Ramos (cell line): ENCODE results near the gene HCRTR2.
"Not testable (repeated sequence)": the region's sequence is repeated elsewhere in the genome, so short reads cannot be mapped to it uniquely, and the experiment has no call there.

ENCODE experiments used
- in situ Hi-C: fragments of 300-500 bp; cut with MboI; formaldehyde crosslinking; loops from one replicate; pipeline ENCODE4 v1.14.3; 2022; ENCODE audit warnings: low sequenced_read_pairs; ENCODE audit not compliant: unreplicated experiment

The HCRTR2 gene

GRCh38 chr6:55174211-55175026 lies at the start of gene HCRTR2:
TSS of gene HCRTR2 (plus strand) at chr6:55174515. CDS start at chr6:55174588, 73 bp downstream.
- in situ Hi-C loops: no loop called here

DNA sequence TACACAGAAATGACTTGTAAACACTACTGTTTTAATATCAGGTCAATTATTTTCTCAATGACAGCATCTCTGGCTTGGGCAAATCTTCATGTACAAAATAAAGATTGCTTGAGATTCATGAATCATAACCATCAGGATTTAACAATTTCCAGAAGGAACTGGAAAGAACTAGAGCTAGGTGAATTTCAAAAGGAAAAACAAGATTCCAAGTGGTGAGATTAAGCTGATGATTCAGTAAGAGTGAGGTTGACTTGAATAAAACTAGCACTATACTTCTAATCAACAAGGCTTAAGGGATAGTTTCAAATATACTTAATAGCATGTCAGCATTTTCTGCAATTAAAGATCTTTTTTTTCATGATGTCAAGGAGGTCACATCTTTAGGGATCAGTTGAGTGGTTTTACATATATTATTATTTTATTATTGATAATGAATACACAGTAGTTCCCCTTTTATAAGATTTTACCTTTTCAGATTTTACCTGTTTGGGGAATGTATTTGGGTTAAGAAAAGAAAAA lies 43.5 kb upstream of the HCRTR2 start:
- in situ Hi-C loops: no loop called here

DNA sequence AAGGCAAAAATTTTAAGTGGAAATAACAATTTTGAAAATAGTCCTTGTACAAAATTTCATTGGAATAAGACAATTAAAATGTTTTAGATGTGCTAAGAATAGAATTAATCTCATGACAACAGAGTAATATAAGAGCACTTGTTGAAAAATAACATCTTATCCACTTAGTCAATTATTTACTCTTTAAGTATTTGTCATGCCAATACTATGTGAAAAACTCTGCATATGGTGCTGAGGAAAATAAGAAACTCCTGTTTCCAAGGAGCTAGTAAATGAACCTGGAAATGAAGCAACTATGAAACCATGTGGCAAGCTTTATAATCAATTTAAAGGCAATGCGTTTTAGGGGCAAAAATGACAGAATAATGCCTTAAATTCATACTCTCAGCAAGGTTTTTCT lies 42.7 kb upstream of the HCRTR2 start:
- in situ Hi-C loops: no loop called here

- in situ Hi-C loops: no loop called here
These were observed 37.4 kb upstream of the HCRTR2 start for GRCh38 chr6:55136916-55137315.

DNA sequence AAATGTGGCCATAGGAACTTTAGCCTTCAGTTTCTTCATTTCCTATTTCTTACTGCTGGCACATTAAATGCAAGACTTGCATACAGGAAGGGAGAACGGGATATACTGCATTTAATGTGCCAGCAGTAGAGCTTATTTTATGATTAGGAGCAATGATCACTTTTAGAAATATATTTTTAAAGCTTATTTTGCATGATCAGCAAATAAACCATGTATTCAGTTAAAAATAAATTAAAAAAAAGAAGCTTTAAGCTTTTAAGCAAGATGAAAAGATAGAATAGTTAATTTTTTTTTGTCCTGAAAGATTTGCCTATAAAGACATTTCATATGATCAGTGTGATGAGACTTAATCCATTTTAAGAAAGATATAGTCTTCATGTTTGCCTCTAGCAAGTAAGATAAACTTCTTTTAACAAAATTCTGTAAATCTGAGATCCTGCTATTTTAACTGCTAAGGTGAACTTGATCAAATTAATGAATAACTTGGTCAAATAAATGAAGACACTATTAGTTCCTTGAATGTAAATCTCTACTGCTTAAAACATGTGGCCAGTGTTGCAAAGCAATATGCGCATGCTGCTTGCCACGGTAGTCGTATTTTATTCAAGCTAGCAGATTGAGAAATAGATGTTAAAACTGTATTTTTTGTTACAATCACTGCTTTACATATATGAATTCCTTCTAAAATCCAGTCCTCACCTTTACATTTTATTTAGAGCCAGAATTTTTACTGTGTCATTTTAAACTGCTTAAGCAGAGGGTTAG lies 36.2 kb upstream of the HCRTR2 start:
- in situ Hi-C loops: no loop called here

GRCh38 chr6:55141611-55142010 lies 32.7 kb upstream of the HCRTR2 start:
- in situ Hi-C loops: no loop called here

DNA sequence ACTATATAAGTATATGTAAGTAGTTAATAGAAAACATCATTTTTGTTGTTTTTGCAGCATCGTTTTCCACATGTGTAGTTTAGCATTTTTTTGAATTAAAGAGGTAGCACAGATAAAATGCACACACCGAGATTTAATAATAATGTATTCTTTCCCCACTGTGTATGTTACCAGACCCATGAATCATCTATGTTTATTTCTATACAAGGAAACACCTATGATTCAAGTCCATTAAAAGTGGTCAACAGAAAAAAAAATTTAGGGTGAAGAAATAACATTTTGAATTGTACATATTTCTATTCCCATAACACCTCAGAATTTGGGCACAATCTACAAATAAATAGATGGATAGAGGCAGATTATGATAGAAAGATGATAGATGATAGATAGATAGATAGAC lies 31.7 kb upstream of the HCRTR2 start:
- in situ Hi-C loops: no loop called here

- in situ Hi-C loops: no loop called here
These were observed 21.0 kb upstream of the HCRTR2 start for GRCh38 chr6:55153284-55153683.

DNA sequence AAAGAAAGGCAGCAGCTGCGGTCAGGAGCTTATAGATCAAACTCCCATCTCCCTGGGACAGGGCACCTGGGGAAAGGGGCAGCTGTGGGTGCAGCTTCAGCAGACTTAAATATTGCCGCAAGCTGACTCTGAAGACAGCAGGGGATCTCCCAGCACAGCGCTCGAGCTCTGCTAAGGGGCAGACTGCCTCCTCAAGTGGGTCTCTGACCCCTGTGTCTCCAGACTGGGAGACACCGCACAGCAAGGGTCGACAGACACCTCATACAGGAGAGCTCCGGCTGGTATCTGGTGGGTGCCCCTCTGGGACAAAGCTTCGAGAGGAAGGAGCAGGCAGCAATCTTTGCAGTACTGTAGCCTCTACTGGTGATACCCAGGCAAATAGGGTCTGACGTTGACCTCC lies 15.5 kb upstream of the HCRTR2 start:
- in situ Hi-C loops: not testable (repeated sequence)

DNA sequence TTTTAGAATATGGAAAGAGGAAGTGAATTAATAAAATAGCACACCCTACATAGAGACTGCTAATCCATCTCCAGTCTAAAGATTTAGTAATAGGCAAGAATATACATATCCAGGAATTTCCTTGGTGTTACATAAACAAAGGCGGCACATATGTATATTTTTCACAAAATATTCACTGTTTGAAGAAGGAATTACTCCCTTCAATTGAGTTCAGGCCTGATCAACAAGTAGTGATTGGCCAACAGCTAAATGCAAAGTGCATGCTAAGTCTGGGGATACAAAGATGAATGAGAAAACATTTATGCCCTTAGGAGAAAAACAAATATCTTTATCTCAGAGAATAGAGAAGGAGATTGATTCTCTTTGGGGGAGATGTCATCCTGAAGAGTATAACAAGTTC lies 6.5 kb upstream of the HCRTR2 start:
- in situ Hi-C loops: no loop called here

DNA sequence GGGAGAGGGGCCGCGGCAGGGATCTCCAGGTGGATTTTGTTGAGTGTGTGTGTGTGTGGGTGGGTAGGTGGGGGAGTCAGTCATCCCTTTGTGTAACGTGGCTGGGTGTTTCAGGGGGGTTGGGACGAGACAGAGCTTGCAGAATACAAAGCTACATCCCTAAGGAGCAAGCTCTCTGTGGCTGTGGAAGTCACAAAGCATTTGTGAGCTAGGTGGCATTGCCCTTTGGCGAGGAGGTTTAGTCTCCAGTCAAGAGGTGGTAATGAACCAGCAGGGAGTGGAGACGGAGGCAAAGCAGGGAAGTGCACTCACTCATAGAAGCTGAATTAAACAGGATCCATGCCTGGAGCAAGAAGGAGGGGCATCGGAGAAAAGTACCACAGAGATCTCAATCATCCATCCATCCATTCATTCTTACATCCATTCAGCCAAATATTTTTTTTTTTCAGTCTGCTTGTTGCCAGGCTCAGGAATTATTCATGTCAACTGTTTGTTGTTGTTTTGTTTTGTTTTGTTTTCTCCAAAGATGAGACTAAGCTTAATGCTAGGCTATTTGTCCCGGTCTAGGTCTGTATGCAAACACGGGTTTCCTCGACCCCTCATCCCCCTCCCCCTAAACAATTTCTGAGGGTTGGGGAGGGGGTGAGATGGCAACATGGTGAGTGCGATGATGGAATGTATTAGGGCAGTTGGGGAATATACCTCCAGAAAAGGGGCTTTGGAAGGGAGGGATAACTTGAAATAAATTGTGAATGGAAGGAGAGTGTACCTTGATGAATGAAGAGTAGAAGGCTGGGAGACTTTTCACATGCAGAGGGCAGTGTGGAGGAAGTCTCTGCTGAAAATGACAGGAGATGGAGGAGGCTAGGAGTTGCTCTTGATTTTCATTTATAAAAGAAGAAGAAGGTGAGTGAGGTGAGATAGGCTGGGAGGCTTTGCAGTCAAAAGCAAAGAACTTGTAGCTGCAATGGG lies 1.0 kb downstream of the HCRTR2 start:
- in situ Hi-C loops: no loop called here

GRCh38 chr6:55176958-55177357 lies 2.6 kb downstream of the HCRTR2 start:
- in situ Hi-C loops: no loop called here

DNA sequence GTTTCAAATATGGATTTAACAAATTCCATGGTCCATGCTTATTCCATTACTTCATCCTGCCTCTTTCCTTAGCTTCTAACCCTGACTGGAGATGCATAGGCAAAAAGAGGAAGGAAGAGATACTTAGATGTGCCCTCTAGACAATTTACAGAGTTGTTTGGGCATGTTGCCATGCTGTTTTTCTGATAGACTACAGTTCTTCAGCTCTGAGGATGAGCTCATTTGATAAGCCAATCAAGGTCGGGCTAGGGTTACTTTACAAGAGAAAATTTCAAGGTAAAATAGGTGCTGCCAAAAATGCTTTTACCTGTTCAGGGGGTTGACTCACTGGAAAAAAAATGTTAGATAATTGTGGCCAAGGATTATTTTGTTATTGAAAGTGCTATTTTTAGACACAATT lies 5.9 kb downstream of the HCRTR2 start:
- in situ Hi-C loops: no loop called here

GRCh38 chr6:55182016-55182650 lies 7.8 kb downstream of the HCRTR2 start:
- in situ Hi-C loops: no loop called here

- in situ Hi-C loops: no loop called here
These were observed 10.6 kb downstream of the HCRTR2 start for GRCh38 chr6:55184782-55185530.

GRCh38 chr6:55198715-55199114 lies 24.4 kb downstream of the HCRTR2 start:
- in situ Hi-C loops: no loop called here

DNA sequence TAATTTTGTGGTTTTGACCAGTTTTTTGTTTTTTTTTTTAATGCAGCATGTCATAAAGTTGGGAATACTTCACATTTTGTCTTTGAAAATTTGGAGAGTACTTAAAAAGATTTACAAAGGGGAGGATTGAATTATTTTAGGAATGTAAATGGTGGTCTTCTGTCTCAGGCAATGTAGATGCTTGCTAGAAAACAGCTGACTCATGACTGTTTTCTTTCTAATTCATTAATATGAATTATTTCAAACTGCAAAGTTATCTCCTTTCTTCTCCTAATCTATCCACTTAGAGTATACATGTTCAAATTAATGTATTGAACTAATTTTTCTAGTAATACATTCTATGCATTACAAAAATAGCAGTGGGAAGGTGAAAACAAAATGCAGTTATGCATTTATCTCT lies 24.9 kb downstream of the HCRTR2 start:
- in situ Hi-C loops: no loop called here

GRCh38 chr6:55208478-55209458 lies 34.5 kb downstream of the HCRTR2 start:
- in situ Hi-C loops: no loop called here
